ENCODE data around the gene FANCF. TPM values are rescaled to one million over a fixed set of nuclear protein-coding genes. Genes with fewer than 3 reads are reported as not detected.

The FANCF gene
- total and polyA plus RNA-seq, 12 donors: 5.7 to 16.1 (median 9.6) TPM

DNA sequence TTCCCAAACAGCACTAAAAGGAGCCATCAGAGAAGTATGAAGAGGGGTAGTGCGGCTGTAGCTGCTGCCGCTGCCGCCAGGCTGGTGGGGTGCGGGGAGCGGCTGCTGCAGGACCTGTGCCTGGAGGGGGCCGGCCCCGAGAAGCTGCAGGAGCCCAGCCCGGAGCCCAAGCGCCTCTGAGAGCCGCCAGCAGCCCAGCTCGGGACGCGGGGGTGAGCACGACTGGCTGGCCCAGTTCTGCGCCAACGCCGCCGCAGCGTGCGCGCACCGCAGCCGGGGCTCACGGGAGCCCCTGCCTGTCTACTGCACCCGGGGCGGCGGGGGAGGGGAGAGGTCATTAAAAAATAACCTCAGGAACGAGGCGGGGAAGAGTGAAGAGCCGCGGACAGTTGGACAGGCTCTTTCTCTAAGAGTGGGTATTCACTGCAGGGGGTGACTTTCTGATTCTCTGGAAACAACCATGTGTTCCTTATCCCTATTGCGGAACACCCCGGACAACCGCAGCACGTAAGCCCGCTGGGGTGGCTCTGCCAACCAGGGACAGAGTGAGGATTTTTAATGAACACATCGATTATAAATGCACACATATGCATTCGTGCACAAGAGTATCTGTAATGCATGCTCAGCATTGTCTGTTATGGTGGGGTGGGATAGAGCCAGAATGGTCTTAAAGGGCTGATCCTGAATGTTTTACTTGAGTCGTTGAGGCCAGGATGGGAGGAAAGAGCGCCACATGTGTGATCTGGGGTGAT lies 41.2 kb upstream of the FANCF start:
- TF ChIP-seq POLR2A (IDR thresholded peaks at IDR 0.05): no peak
- TF ChIP-seq, protein P1, sequence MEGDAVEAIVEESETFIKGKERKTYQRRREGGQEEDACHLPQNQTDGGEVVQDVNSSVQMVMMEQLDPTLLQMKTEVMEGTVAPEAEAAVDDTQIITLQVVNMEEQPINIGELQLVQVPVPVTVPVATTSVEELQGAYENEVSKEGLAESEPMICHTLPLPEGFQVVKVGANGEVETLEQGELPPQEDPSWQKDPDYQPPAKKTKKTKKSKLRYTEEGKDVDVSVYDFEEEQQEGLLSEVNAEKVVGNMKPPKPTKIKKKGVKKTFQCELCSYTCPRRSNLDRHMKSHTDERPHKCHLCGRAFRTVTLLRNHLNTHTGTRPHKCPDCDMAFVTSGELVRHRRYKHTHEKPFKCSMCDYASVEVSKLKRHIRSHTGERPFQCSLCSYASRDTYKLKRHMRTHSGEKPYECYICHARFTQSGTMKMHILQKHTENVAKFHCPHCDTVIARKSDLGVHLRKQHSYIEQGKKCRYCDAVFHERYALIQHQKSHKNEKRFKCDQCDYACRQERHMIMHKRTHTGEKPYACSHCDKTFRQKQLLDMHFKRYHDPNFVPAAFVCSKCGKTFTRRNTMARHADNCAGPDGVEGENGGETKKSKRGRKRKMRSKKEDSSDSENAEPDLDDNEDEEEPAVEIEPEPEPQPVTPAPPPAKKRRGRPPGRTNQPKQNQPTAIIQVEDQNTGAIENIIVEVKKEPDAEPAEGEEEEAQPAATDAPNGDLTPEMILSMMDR (IDR thresholded peaks at IDR 0.05): peak in 1 of 6 experiments; percentile 12
- H3K36me3 ChIP-seq (replicated peaks in 1 of 2): no peaks in the 10 kb centered on the region
- peak overlapping the region in 2 of 4 donors; percentile 15 to 50 for H3K4me3 ChIP-seq
- no peaks in the 10 kb centered on the region for H3K27me3 ChIP-seq
- intact Hi-C loops (cut with DNase I): no loop called here
- H3K4me1 ChIP-seq (replicated peaks in 1 of 2): peaks cover 3 to 7% of the 10 kb centered on the region in 2 donors
- 3 to 11% (median 4%) methylated on average over 13 to 40 of the region's 40 CpGs for WGBS, 4 donors
- H3K9me3 ChIP-seq (replicated peaks in 1 of 3): no peaks in the 10 kb centered on the region
- DNase-seq: peak in 6 of 7 donors; percentile 21 to 67 (median 37)
- no peak overlapping the region for H3K27ac ChIP-seq

DNA sequence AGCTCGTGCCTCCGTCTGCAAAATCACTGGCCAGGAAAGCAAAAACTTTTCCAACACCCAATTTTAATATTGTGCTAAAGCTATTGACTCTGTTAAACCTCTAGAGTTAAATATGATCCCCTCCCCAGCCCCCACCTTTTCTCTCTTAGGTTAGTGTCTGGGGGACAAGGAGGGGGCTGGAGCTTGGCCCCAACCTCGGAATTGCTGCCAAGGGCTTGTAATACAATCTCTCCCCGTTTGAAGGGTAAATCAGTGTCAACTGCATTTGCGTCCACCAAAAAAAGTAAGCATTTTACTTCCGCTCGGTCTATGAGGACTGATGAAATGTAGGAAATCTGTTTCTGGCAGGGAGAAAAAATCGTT lies 40.7 kb upstream of the FANCF start, which contains the start of gene GAS2:
Gene GAS2, plus strand, starts transcription at position 287 of the 363 bp plus-strand sequence. CDS start 8,259 bp downstream, outside the sequence.
- Histone ChIP-seq H3K36me3 (replicated peaks in 1 of 2) (no peaks in the 10 kb centered on the region), H3K4me1 (replicated peaks in 1 of 2) (peaks cover 3 to 7% of the 10 kb centered on the region in 2 donors), H3K27me3 (no peaks in the 10 kb centered on the region), H3K27ac (no peak within 1 kb of the TSS), H3K9me3 (replicated peaks in 1 of 3) (no peaks in the 10 kb centered on the region), H3K4me3 (peak within 1 kb of the TSS in 2 of 4 donors; percentile 15 to 50)
- TF ChIP-seq, protein P1 (IDR thresholded peaks at IDR 0.05): no peak
- no peak for TF ChIP-seq POLR2A (IDR thresholded peaks at IDR 0.05)
- no peak for DNase-seq
- 6 to 7% (median 7%) methylated on average over 8 of the region's 8 CpGs for WGBS, 4 donors
- intact Hi-C loops (cut with DNase I): no loop called here

DNA sequence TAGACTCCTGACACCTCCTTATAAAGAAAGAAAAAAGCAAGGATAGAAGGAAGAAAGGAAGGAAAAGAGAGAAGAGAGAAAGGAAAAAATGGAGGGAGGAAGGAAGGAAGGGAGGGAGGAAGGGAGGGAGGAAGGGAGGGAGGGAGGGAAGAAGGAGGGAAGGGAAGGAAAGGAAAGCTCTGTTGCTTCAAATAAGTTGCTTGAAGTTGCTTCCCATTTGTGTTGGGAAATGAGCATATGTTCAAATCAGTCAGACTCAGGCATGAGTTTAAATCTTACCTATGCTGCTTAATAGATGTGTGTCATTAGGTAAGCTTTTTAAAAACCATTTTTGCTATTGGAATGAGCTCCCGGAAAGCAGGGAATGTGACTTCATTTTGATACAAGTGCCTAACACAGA lies 34.2 kb upstream of the FANCF start:
- Histone ChIP-seq H3K4me1 (replicated peaks in 1 of 2) (no peaks in the 10 kb centered on the region), H3K36me3 (replicated peaks in 1 of 2) (no peaks in the 10 kb centered on the region), H3K27ac (no peak overlapping the region), H3K4me3 (no peak overlapping the region), H3K27me3 (no peaks in the 10 kb centered on the region), H3K9me3 (replicated peaks in 1 of 3) (no peaks in the 10 kb centered on the region)
- TF ChIP-seq, protein P1 (IDR thresholded peaks at IDR 0.05): no peak
- no peak for TF ChIP-seq POLR2A (IDR thresholded peaks at IDR 0.05)
- WGBS, 4 donors: 86 to 97% (median 95%) methylated on average over 1 of the region's 1 CpG
- DNase-seq: no peak
- intact Hi-C loops (cut with DNase I): no loop called here

DNA sequence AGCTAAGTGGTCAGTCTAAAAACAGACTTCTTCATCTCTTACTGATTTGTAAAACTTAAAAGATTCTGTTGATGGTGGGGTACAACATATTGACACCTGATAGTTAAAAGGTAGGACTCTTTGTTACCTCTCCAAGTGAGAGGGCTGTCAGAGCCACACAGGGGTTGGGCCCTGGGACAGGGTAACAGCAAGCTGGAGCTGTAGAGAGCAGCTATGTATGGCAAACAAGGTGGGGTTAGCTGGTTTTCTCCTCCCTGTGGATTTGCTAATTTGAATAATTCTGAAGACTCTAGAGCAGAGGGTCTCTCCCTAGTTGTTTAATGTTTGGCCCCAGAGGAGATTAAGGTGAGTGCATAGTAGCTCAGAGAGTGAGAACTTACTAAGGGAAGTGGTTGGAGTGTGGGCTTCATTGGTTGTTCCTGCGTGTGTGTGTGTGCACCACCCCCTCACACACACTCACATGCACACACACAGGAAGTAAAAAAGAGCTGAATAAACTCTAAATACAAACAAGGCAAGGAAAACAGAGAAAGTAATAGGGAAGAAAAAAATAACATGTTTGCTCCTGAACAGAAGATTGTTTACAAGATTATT lies 31.6 kb upstream of the FANCF start:
- Histone ChIP-seq H3K9me3 (replicated peaks in 1 of 3) (no peaks in the 10 kb centered on the region), H3K36me3 (replicated peaks in 1 of 2) (no peaks in the 10 kb centered on the region), H3K4me3 (no peak overlapping the region), H3K4me1 (replicated peaks in 1 of 2) (no peaks in the 10 kb centered on the region), H3K27me3 (no peaks in the 10 kb centered on the region), H3K27ac (no peak overlapping the region)
- no peak for TF ChIP-seq POLR2A (IDR thresholded peaks at IDR 0.05)
- TF ChIP-seq, protein P1 (IDR thresholded peaks at IDR 0.05): no peak
- intact Hi-C loops (cut with DNase I): no loop called here
- DNase-seq: no peak
- 52 to 77% (median 70%) methylated on average over 1 of the region's 1 CpG for WGBS, 4 donors
